Measurements from ENCODE around the gene PSG5. TPM values are rescaled to one million over a fixed set of nuclear protein-coding genes. Genes with fewer than 3 reads are reported as not detected.
"Not testable (repeated sequence)": the region's sequence is repeated elsewhere in the genome, so short reads cannot be mapped to it uniquely, and the experiment has no call there.

The PSG5 gene
- total RNA-seq, 2 experiments from 2014 or later: not detected

- intact Hi-C loops (cut with DNase I, micrococcal nuclease): no loop called here
- Mint-ChIP-seq H3K27me3 (no peaks in the 10 kb centered on the region), H3K4me3 (no peak overlapping the region), H3K27ac (no peak overlapping the region), H3K36me3 (ENCODE audit: low read depth) (peaks cover 6% of the 10 kb centered on the region), H3K4me1 (ENCODE audit: low read depth) (no peaks in the 10 kb centered on the region), H3K9me3 (peaks cover 12% of the 10 kb centered on the region)
- Histone ChIP-seq H3K4me1 (ENCODE audit: insufficient read depth, low read length) (no peaks in the 10 kb centered on the region), H3K9me3 (ENCODE audit: control insufficient read depth in 1 of 2, insufficient read depth in 1 of 2, low read length in 2 of 2) (peaks cover 21 to 26% of the 10 kb centered on the region in 2 experiments), H3K27ac (ENCODE audit: low read depth in 1 of 2, low read length in 2 of 2) (no peak overlapping the region), H3K27me3 (ENCODE audit: control insufficient read depth in 1 of 2, insufficient read depth in 2 of 2, low read length in 2 of 2) (no peaks in the 10 kb centered on the region), H3K36me3 (ENCODE audit: insufficient read depth, low read length) (no peaks in the 10 kb centered on the region), H3K4me3 (ENCODE audit: low read length) (no peak overlapping the region)
- ATAC-seq (ENCODE audit: poor library complexity) (no peak), DNase-seq (no peak)
- CTCF ChIA-PET: no interaction called here
- POLR2A ChIA-PET: no interaction called here
- TF ChIP-seq, protein P1, sequence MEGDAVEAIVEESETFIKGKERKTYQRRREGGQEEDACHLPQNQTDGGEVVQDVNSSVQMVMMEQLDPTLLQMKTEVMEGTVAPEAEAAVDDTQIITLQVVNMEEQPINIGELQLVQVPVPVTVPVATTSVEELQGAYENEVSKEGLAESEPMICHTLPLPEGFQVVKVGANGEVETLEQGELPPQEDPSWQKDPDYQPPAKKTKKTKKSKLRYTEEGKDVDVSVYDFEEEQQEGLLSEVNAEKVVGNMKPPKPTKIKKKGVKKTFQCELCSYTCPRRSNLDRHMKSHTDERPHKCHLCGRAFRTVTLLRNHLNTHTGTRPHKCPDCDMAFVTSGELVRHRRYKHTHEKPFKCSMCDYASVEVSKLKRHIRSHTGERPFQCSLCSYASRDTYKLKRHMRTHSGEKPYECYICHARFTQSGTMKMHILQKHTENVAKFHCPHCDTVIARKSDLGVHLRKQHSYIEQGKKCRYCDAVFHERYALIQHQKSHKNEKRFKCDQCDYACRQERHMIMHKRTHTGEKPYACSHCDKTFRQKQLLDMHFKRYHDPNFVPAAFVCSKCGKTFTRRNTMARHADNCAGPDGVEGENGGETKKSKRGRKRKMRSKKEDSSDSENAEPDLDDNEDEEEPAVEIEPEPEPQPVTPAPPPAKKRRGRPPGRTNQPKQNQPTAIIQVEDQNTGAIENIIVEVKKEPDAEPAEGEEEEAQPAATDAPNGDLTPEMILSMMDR (IDR thresholded peaks at IDR 0.05): no peak
Observed at GRCh38 chr19:43224855-43225253, 38.5 kb upstream of the PSG5 start.

- peaks cover 21% of the 10 kb centered on the region in 2 experiments for H3K9me3 ChIP-seq (ENCODE audit: control insufficient read depth in 1 of 2, insufficient read depth in 1 of 2, low read length in 2 of 2)
- intact Hi-C loops (cut with DNase I, micrococcal nuclease); CTCF ChIA-PET; H3K4me1 Mint-ChIP-seq (ENCODE audit: low read depth); H3K4me3 Mint-ChIP-seq; H3K36me3 Mint-ChIP-seq (ENCODE audit: low read depth); H3K4me3 ChIP-seq (ENCODE audit: low read length); H3K27ac ChIP-seq (ENCODE audit: low read depth in 1 of 2, low read length in 2 of 2); H3K36me3 ChIP-seq (ENCODE audit: insufficient read depth, low read length); H3K27ac Mint-ChIP-seq; ATAC-seq (ENCODE audit: poor library complexity); DNase-seq; H3K27me3 ChIP-seq (ENCODE audit: control insufficient read depth in 1 of 2, insufficient read depth in 2 of 2, low read length in 2 of 2); POLR2A ChIA-PET; H3K27me3 Mint-ChIP-seq; H3K4me1 ChIP-seq (ENCODE audit: insufficient read depth, low read length): not testable (repeated sequence)
- H3K9me3 Mint-ChIP-seq: peaks cover 12% of the 10 kb centered on the region
Observed at GRCh38 chr19:43224201-43224854, 38.0 kb upstream of the PSG5 start.

DNA sequence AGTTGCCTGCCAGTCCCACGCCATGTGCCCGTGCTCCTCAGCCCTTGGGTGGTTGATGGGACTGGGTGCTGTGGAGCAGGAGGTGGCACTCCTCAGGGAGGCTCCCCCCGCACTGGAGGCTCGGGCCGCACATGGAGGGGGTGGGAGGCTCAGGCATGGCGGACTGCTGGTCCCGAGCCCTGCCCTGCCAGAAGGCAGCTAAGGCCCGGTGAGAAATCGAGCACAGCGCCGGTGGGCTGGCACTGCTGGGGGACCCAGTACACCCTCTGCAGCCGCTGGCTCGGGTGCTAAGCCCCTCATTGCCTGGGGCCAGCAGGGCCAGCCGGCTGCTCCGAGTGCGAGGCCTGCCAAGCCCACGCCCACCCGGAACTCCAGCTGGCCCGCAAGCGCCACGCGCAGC is 35.6 kb upstream of the PSG5 start:
- H3K27ac Mint-ChIP-seq; H3K4me1 Mint-ChIP-seq (ENCODE audit: low read depth); intact Hi-C loops (cut with DNase I, micrococcal nuclease); ATAC-seq (ENCODE audit: poor library complexity); H3K36me3 ChIP-seq (ENCODE audit: insufficient read depth, low read length); CTCF ChIA-PET; H3K9me3 Mint-ChIP-seq; H3K27ac ChIP-seq (ENCODE audit: low read depth in 1 of 2, low read length in 2 of 2); H3K4me3 ChIP-seq (ENCODE audit: low read length); DNase-seq; POLR2A ChIA-PET; H3K4me1 ChIP-seq (ENCODE audit: insufficient read depth, low read length); H3K36me3 Mint-ChIP-seq (ENCODE audit: low read depth); H3K27me3 ChIP-seq (ENCODE audit: control insufficient read depth in 1 of 2, insufficient read depth in 2 of 2, low read length in 2 of 2); H3K4me3 Mint-ChIP-seq: not testable (repeated sequence)
- H3K9me3 ChIP-seq (ENCODE audit: control insufficient read depth in 1 of 2, insufficient read depth in 1 of 2, low read length in 2 of 2): peaks cover 0 to 22% of the 10 kb centered on the region in 2 experiments
- H3K27me3 Mint-ChIP-seq: peaks cover 14% of the 10 kb centered on the region

GRCh38 chr19:43219136-43219535 is 32.8 kb upstream of the PSG5 start:
- H3K27me3 ChIP-seq (ENCODE audit: control insufficient read depth in 1 of 2, insufficient read depth in 2 of 2, low read length in 2 of 2); H3K4me1 ChIP-seq (ENCODE audit: insufficient read depth, low read length); POLR2A ChIA-PET; H3K4me1 Mint-ChIP-seq (ENCODE audit: low read depth); H3K27ac ChIP-seq (ENCODE audit: low read depth in 1 of 2, low read length in 2 of 2); DNase-seq; ATAC-seq (ENCODE audit: poor library complexity); H3K4me3 ChIP-seq (ENCODE audit: low read length); H3K36me3 Mint-ChIP-seq (ENCODE audit: low read depth); H3K4me3 Mint-ChIP-seq; H3K36me3 ChIP-seq (ENCODE audit: insufficient read depth, low read length); H3K9me3 Mint-ChIP-seq; intact Hi-C loops (cut with DNase I, micrococcal nuclease); CTCF ChIA-PET; H3K27ac Mint-ChIP-seq: not testable (repeated sequence)
- peaks cover 24% of the 10 kb centered on the region for H3K27me3 Mint-ChIP-seq
- H3K9me3 ChIP-seq (ENCODE audit: control insufficient read depth in 1 of 2, insufficient read depth in 1 of 2, low read length in 2 of 2): peaks cover 0 to 15% of the 10 kb centered on the region in 2 experiments

DNA sequence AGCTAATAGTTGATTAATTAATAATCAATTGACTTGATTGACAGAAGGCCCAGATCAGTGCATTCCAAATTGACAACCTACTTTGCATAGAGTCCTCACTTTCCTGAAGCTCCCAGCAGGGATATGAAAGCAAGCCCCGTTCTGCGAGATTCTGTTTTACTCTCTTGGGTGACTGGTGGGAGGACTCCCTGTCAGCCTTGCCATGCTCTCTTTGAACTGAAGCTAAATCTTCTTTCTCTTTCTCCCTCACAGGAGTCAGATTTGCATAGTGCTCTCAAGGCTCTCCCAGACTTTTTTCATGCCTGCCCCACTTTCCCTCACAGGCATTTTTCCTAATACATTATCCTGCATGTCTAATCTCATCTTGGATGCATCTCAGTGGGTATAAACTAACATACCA is 29.5 kb upstream of the PSG5 start:
- H3K9me3 ChIP-seq (ENCODE audit: control insufficient read depth in 1 of 2, insufficient read depth in 1 of 2, low read length in 2 of 2); H3K27ac ChIP-seq (ENCODE audit: low read depth in 1 of 2, low read length in 2 of 2); H3K4me3 Mint-ChIP-seq; H3K36me3 ChIP-seq (ENCODE audit: insufficient read depth, low read length); H3K36me3 Mint-ChIP-seq (ENCODE audit: low read depth); H3K4me3 ChIP-seq (ENCODE audit: low read length); H3K27ac Mint-ChIP-seq; DNase-seq; H3K9me3 Mint-ChIP-seq; intact Hi-C loops (cut with DNase I, micrococcal nuclease); POLR2A ChIA-PET; H3K27me3 ChIP-seq (ENCODE audit: control insufficient read depth in 1 of 2, insufficient read depth in 2 of 2, low read length in 2 of 2); CTCF ChIA-PET; H3K4me1 Mint-ChIP-seq (ENCODE audit: low read depth); H3K4me1 ChIP-seq (ENCODE audit: insufficient read depth, low read length); ATAC-seq (ENCODE audit: poor library complexity): not testable (repeated sequence)
- peaks cover 34% of the 10 kb centered on the region for H3K27me3 Mint-ChIP-seq

All from CD4-positive, alpha-beta T cell (primary cell).